ENCODE measurements around the gene CSF3R. TPM values are rescaled to one million over a fixed set of nuclear protein-coding genes. Genes with fewer than 3 reads are reported as not detected.

CSF3R gene
- total and polyA plus RNA-seq, 9 of the 15 experiments (the other 6 are each of a cell fraction or from before 2014, with no cell fraction given) = 0.21 to 0.86 (median 0.40) TPM; not detected in 1

- TF ChIP-seq YY1 (IDR thresholded peaks at IDR 0.05; ENCODE audit: borderline replicate concordance in 1 of 3, control insufficient read depth in 1 of 3, extremely low read depth in 1 of 3, insufficient read depth in 3 of 3, insufficient read length in 1 of 3, insufficient replicate concordance in 2 of 3, low read depth in 1 of 3, low read length in 2 of 3) (no peak), ARID3A (IDR thresholded peaks at IDR 0.05; ENCODE audit: borderline replicate concordance, low read depth, low read length) (no peak), MTA1 (IDR thresholded peaks at IDR 0.05; ENCODE audit: borderline replicate concordance) (peak; percentile 60), GABPB1 (CRISPR knock-in tag; IDR thresholded peaks at IDR 0.05) (no peak), CREB3 (tag; conservative IDR thresholded peaks at IDR 0.05; ENCODE audit: low read depth) (no peak), EHMT2 (IDR thresholded peaks at IDR 0.05) (no peak), ZNF143 (CRISPR knock-in tag; IDR thresholded peaks at IDR 0.05) (no peak), SREBF2 (CRISPR knock-in tag; IDR thresholded peaks at IDR 0.05) (no peak), FUS (optimal IDR thresholded peaks at IDR 0.05; ENCODE audit: low read depth, low read length) (no peak), DNMT1 (IDR thresholded peaks at IDR 0.05) (no peak), ZNF431 (CRISPR knock-in tag; IDR thresholded peaks at IDR 0.05) (no peak), TCF15 (CRISPR knock-in tag; IDR thresholded peaks at IDR 0.05) (no peak), HNRNPH1 (optimal IDR thresholded peaks at IDR 0.05; ENCODE audit: low read depth, low read length) (no peak), NRF1 (conservative IDR thresholded peaks at IDR 0.05 in 1 of 2, IDR thresholded peaks at IDR 0.05 in 1 of 2) (0 out of 4 replicates have a peak, but pooled peaks of 1 of the 2 experiments have one; percentile 13), ILF3 (IDR thresholded peaks at IDR 0.05; ENCODE audit: borderline replicate concordance) (no peak), ZZZ3 (IDR thresholded peaks at IDR 0.05) (no peak), PURB (CRISPR knock-in tag; IDR thresholded peaks at IDR 0.05; ENCODE audit: low read depth) (no peak), MED1 (CRISPR knock-in tag; IDR thresholded peaks at IDR 0.05; ENCODE audit: borderline replicate concordance) (no peak), ARNT (IDR thresholded peaks at IDR 0.05) (no peak; a peak in 1 of 4 replicates), PHB2 (IDR thresholded peaks at IDR 0.05; ENCODE audit: low read depth) (0 out of 2 replicates have a peak, but pooled peaks have one; percentile 57), ZBED1 (IDR thresholded peaks at IDR 0.05) (no peak)
- TF ChIP-seq, protein P1, sequence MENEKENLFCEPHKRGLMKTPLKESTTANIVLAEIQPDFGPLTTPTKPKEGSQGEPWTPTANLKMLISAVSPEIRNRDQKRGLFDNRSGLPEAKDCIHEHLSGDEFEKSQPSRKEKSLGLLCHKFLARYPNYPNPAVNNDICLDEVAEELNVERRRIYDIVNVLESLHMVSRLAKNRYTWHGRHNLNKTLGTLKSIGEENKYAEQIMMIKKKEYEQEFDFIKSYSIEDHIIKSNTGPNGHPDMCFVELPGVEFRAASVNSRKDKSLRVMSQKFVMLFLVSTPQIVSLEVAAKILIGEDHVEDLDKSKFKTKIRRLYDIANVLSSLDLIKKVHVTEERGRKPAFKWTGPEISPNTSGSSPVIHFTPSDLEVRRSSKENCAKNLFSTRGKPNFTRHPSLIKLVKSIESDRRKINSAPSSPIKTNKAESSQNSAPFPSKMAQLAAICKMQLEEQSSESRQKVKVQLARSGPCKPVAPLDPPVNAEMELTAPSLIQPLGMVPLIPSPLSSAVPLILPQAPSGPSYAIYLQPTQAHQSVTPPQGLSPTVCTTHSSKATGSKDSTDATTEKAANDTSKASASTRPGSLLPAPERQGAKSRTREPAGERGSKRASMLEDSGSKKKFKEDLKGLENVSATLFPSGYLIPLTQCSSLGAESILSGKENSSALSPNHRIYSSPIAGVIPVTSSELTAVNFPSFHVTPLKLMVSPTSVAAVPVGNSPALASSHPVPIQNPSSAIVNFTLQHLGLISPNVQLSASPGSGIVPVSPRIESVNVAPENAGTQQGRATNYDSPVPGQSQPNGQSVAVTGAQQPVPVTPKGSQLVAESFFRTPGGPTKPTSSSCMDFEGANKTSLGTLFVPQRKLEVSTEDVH (IDR thresholded peaks at IDR 0.05; ENCODE audit: low read depth, partially characterized antibody) = no peak
- TF ChIP-seq, protein P2, sequence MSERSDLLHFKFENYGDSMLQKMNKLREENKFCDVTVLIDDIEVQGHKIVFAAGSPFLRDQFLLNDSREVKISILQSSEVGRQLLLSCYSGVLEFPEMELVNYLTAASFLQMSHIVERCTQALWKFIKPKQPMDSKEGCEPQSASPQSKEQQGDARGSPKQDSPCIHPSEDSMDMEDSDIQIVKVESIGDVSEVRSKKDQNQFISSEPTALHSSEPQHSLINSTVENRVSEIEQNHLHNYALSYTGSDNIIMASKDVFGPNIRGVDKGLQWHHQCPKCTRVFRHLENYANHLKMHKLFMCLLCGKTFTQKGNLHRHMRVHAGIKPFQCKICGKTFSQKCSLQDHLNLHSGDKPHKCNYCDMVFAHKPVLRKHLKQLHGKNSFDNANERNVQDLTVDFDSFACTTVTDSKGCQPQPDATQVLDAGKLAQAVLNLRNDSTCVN (CRISPR knock-in tag; IDR thresholded peaks at IDR 0.05) = no peak
These were observed 9.8 kb upstream of the CSF3R start (continued) for GRCh38 chr1:36492491-36492890.

Data from K562 (cell line).